A673 (cell line): ENCODE results near the gene RTRAF.

Source experiments
- EZH2 ChIP-seq: fragments of 200-600 bp; sonication (generic); IDR thresholded peaks from 2 replicates; pipeline ENCODE4 v1.6.1; 2017; ENCODE audit warnings: borderline replicate concordance, low read depth, mild to moderate bottlenecking, mixed read lengths, antibody characterized with exemption, low read length; ENCODE audit not compliant: poor library complexity, severe bottlenecking
- TF ChIP-seq, protein P1 (sequence below): fragments of 300-800, 200-600 bp; sonication (generic); conservative IDR thresholded peaks from 2 replicates; pipeline ENCODE4 v1.5.1; 2017; ENCODE audit warnings: low read depth, mild to moderate bottlenecking, antibody characterized with exemption, low read length, moderate library complexity, mixed read lengths

DNA sequence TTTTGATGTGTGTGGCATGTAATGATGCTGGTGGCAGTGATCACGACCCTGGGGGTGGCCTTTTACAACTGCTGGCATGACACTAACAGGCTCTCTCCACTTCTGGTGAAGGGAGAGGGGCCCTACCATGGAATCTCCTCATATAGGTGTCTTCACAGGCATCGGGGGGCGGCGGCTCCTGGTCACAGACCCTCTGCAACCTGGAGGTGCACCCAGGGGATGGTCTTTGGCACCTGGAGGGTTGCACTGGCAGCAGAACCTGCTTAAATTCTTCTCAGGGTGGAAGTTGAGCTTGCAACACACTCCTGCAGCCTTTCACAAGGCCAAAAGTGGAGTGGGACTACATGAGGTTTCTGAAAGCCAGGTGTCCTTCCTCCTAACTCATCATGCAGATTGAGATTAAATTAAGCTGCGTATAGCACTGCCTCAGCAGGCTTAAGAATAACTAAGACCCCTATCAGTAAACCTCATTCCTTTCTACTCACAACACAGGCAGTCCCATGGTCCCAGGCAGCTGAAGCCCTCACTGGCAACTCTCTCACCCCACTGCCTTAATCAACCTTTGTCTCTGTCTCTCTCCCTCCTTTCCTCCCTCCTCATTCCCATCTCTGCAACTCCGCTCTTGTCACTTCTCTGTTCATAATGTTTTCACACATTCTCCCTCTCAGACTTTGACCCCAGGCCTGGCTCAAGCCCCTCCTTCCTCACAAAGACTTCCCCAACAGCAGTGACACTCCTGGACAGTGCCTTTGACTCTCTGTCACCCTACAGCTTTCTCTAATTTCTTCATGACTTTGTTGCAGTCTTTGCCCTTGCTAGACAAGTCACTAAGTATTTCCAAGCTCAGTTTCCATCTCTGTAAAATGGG, 60.6 kb downstream of the RTRAF start:
- TF ChIP-seq, protein P1, sequence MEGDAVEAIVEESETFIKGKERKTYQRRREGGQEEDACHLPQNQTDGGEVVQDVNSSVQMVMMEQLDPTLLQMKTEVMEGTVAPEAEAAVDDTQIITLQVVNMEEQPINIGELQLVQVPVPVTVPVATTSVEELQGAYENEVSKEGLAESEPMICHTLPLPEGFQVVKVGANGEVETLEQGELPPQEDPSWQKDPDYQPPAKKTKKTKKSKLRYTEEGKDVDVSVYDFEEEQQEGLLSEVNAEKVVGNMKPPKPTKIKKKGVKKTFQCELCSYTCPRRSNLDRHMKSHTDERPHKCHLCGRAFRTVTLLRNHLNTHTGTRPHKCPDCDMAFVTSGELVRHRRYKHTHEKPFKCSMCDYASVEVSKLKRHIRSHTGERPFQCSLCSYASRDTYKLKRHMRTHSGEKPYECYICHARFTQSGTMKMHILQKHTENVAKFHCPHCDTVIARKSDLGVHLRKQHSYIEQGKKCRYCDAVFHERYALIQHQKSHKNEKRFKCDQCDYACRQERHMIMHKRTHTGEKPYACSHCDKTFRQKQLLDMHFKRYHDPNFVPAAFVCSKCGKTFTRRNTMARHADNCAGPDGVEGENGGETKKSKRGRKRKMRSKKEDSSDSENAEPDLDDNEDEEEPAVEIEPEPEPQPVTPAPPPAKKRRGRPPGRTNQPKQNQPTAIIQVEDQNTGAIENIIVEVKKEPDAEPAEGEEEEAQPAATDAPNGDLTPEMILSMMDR, result no peak
- TF ChIP-seq EZH2, result no peak
